ENCODE measurements around the gene SLMAP. TPM values are rescaled to one million over a fixed set of nuclear protein-coding genes. Genes with fewer than 3 reads are reported as not detected.
"Not testable (repeated sequence)": the region's sequence is repeated elsewhere in the genome, so short reads cannot be mapped to it uniquely, and the experiment has no call there.

The SLMAP gene
- total and polyA plus RNA-seq, 2 donors, result 25.8 to 36.3 TPM

DNA sequence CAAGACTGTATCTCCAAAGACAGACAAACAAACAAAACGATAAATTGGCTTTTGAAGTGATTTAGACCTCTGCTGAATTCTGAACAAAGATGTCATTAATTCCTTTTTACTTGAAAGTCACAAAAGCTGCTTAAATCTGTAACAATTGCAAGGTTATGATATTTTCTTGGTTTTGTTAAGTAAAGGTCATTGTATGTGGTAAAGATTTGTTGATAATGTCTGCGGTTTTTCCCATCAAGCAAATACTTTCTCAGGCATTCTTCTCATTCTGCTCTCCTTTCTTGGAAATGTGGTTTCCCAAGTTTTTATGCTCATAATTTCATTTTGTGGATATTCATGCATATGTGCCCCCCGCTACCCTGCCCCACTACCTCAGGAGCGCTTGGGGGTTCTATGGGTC is 116.5 kb downstream of the SLMAP start:
- no peak for DNase-seq (ENCODE audit: low read depth in 6 of 9, low spot score in 9 of 9)
- Histone ChIP-seq H3K4me1 (ENCODE audit: control insufficient read depth in 2 of 2, insufficient read depth in 2 of 2, low read length in 2 of 2) (no peaks in the 10 kb centered on the region), H3K4me3 (ENCODE audit: low read length in 2 of 2) (no peak overlapping the region), H3K27ac (ENCODE audit: low read depth in 1 of 2, low read length in 1 of 2) (no peak overlapping the region), H3K27me3 (ENCODE audit: control insufficient read depth in 2 of 2, insufficient read depth in 1 of 2, low read length in 1 of 2) (no peaks in the 10 kb centered on the region), H3K9me3 (ENCODE audit: control insufficient read depth in 2 of 2, insufficient read depth in 1 of 2, low read length in 1 of 2) (no peaks in the 10 kb centered on the region), H3K36me3 (ENCODE audit: control insufficient read depth in 2 of 2, insufficient read depth in 2 of 2, low read length in 1 of 2) (peaks cover 6 to 10% of the 10 kb centered on the region in 2 donors)
- 97% methylated on average over 4 of the region's 4 CpGs for WGBS

DNA sequence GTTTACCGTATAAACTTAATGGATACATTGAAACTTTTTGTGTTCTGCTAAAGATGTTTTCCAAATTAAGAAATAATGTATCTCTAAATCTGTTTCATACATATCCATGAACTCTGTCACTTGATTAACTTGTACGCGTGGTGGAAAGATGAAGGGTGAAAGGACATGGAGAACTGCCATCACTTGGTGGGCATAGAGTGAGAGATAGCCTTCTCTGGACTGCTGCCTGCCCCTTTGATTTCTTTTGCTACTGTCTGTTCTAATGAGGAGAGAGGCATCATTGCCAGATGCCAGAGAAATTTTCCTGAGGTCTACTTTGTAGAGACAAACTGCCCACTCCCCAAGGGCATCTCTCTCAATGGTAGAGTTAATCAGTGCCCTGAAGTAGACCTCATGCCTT is 120.5 kb downstream of the SLMAP start:
- Histone ChIP-seq H3K4me3 (ENCODE audit: low read length in 2 of 2) (no peak overlapping the region), H3K27ac (ENCODE audit: low read depth in 1 of 2, low read length in 1 of 2) (no peak overlapping the region), H3K9me3 (ENCODE audit: control insufficient read depth in 2 of 2, insufficient read depth in 1 of 2, low read length in 1 of 2) (no peaks in the 10 kb centered on the region), H3K36me3 (ENCODE audit: control insufficient read depth in 2 of 2, insufficient read depth in 2 of 2, low read length in 1 of 2) (peaks cover 2 to 3% of the 10 kb centered on the region in 2 donors), H3K4me1 (ENCODE audit: control insufficient read depth in 2 of 2, insufficient read depth in 2 of 2, low read length in 2 of 2) (no peaks in the 10 kb centered on the region), H3K27me3 (ENCODE audit: control insufficient read depth in 2 of 2, insufficient read depth in 1 of 2, low read length in 1 of 2) (no peaks in the 10 kb centered on the region)
- DNase-seq (ENCODE audit: low read depth in 6 of 9, low spot score in 9 of 9), result no peak
- over 99% methylated on average over 3 of the region's 3 CpGs for WGBS

- Histone ChIP-seq H3K36me3 (ENCODE audit: control insufficient read depth in 2 of 2, insufficient read depth in 2 of 2, low read length in 1 of 2) (peaks cover 2 to 3% of the 10 kb centered on the region in 2 donors), H3K9me3 (ENCODE audit: control insufficient read depth in 2 of 2, insufficient read depth in 1 of 2, low read length in 1 of 2) (no peaks in the 10 kb centered on the region), H3K27ac (ENCODE audit: low read depth in 1 of 2, low read length in 1 of 2) (no peak overlapping the region), H3K27me3 (ENCODE audit: control insufficient read depth in 2 of 2, insufficient read depth in 1 of 2, low read length in 1 of 2) (no peaks in the 10 kb centered on the region), H3K4me3 (ENCODE audit: low read length in 2 of 2) (no peak overlapping the region), H3K4me1 (ENCODE audit: control insufficient read depth in 2 of 2, insufficient read depth in 2 of 2, low read length in 2 of 2) (no peaks in the 10 kb centered on the region)
- no peak for DNase-seq (ENCODE audit: low read depth in 6 of 9, low spot score in 9 of 9)
- WGBS, result 98% methylated on average over 2 of the region's 2 CpGs
These were observed 121.0 kb downstream of the SLMAP start for GRCh38 chr3:57877116-57877515.

DNA sequence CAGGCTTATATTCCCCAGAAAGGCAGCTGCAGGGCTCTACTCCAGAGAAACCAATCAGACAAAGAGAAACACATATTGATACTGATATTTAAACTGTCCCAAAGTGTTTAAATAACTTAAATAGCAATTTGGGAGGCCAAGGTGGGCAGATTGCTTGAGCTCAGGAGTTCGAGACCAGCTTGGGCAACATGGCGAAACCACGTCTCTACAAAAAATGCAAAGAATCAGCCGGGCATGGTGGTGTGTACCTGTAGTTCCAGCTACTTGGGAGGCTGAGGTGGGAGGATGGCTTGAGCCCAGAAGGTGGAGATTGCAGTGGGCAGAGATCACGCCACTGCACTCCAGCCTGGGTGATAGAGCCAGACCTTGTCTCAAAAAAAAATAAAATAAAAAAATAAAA is 128.3 kb downstream of the SLMAP start:
- not testable (repeated sequence) for H3K4me3 ChIP-seq (ENCODE audit: low read length in 2 of 2); H3K4me1 ChIP-seq (ENCODE audit: control insufficient read depth in 2 of 2, insufficient read depth in 2 of 2, low read length in 2 of 2); H3K27ac ChIP-seq (ENCODE audit: low read depth in 1 of 2, low read length in 1 of 2); H3K9me3 ChIP-seq (ENCODE audit: control insufficient read depth in 2 of 2, insufficient read depth in 1 of 2, low read length in 1 of 2); H3K27me3 ChIP-seq (ENCODE audit: control insufficient read depth in 2 of 2, insufficient read depth in 1 of 2, low read length in 1 of 2); H3K36me3 ChIP-seq (ENCODE audit: control insufficient read depth in 2 of 2, insufficient read depth in 2 of 2, low read length in 1 of 2); DNase-seq (ENCODE audit: low read depth in 6 of 9, low spot score in 9 of 9)
- WGBS, result 98% methylated on average over 5 of the region's 5 CpGs

- no peak overlapping the region for H3K4me3 ChIP-seq (ENCODE audit: low read length in 2 of 2)
- no peak overlapping the region for H3K27ac ChIP-seq (ENCODE audit: low read depth in 1 of 2, low read length in 1 of 2)
These were observed 133.7 kb downstream of the SLMAP start for GRCh38 chr3:57889807-57890206.

DNA sequence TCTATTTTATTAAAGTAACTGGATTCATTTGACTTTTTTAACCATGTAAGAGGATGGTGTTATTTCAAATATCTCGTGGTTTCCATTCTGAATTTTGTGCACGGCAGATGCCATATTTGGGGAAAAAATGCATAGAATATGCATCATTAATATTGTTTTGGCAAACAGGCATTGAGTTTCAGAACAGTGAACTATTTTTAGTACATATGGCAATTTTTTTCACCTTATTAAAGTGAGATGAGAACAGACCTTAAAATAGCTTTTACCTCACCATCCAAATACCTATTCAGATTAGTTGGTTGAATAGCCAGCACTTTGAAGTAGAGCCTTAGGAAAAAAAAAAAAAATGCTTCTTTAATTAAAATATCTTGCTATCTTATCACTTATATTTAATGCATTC is 134.8 kb downstream of the SLMAP start:
- H3K27me3 ChIP-seq (ENCODE audit: control insufficient read depth in 2 of 2, insufficient read depth in 1 of 2, low read length in 1 of 2), result no peaks in the 10 kb centered on the region
- peaks cover 3 to 4% of the 10 kb centered on the region in 2 donors for H3K36me3 ChIP-seq (ENCODE audit: control insufficient read depth in 2 of 2, insufficient read depth in 2 of 2, low read length in 1 of 2)
- DNase-seq (ENCODE audit: low read depth in 6 of 9, low spot score in 9 of 9), result no peak
- no peak overlapping the region for H3K4me3 ChIP-seq (ENCODE audit: low read length in 2 of 2)
- H3K9me3 ChIP-seq (ENCODE audit: control insufficient read depth in 2 of 2, insufficient read depth in 1 of 2, low read length in 1 of 2), result no peaks in the 10 kb centered on the region
- H3K4me1 ChIP-seq (ENCODE audit: control insufficient read depth in 2 of 2, insufficient read depth in 2 of 2, low read length in 2 of 2), result no peaks in the 10 kb centered on the region
- 97% methylated on average over 2 of the region's 2 CpGs for WGBS
- H3K27ac ChIP-seq (ENCODE audit: low read depth in 1 of 2, low read length in 1 of 2), result no peak overlapping the region

More at GRCh38 chr3:57889807-57890206, 133.7 kb downstream of the SLMAP start:
- WGBS, result 94% methylated on average over 6 of the region's 6 CpGs
- H3K4me1 ChIP-seq (ENCODE audit: control insufficient read depth in 2 of 2, insufficient read depth in 2 of 2, low read length in 2 of 2), result no peaks in the 10 kb centered on the region
- DNase-seq (ENCODE audit: low read depth in 6 of 9, low spot score in 9 of 9), result no peak
- H3K9me3 ChIP-seq (ENCODE audit: control insufficient read depth in 2 of 2, insufficient read depth in 1 of 2, low read length in 1 of 2), result no peaks in the 10 kb centered on the region
- peaks cover 3 to 4% of the 10 kb centered on the region in 2 donors for H3K36me3 ChIP-seq (ENCODE audit: control insufficient read depth in 2 of 2, insufficient read depth in 2 of 2, low read length in 1 of 2)
- no peaks in the 10 kb centered on the region for H3K27me3 ChIP-seq (ENCODE audit: control insufficient read depth in 2 of 2, insufficient read depth in 1 of 2, low read length in 1 of 2)

DNA sequence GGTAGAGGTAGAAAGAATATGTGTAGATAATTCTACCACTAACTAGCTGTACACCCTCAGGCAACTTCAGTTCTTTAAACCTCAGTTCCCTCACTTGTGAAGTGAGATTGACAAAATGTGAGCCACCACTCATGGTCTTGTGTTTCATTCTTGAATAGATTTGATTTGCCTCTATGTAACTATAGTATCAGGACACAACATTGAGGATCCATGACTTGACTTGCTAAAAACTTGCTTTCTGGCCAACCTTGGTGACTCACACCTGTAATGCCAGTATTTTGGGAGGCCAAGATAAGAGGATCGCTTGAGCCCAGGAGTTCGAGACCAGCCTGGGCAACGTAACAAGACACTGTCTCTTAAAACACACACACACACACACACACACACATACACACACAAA is 136.3 kb downstream of the SLMAP start:
- no peak overlapping the region for H3K4me3 ChIP-seq (ENCODE audit: low read length in 2 of 2)
- no peaks in the 10 kb centered on the region for H3K27me3 ChIP-seq (ENCODE audit: control insufficient read depth in 2 of 2, insufficient read depth in 1 of 2, low read length in 1 of 2)
- H3K9me3 ChIP-seq (ENCODE audit: control insufficient read depth in 2 of 2, insufficient read depth in 1 of 2, low read length in 1 of 2), result no peaks in the 10 kb centered on the region
- peaks cover 5 to 10% of the 10 kb centered on the region in 2 donors for H3K36me3 ChIP-seq (ENCODE audit: control insufficient read depth in 2 of 2, insufficient read depth in 2 of 2, low read length in 1 of 2)
- WGBS, result 99% methylated on average over 3 of the region's 3 CpGs
- no peak overlapping the region for H3K27ac ChIP-seq (ENCODE audit: low read depth in 1 of 2, low read length in 1 of 2)
- DNase-seq (ENCODE audit: low read depth in 6 of 9, low spot score in 9 of 9), result no peak
- H3K4me1 ChIP-seq (ENCODE audit: control insufficient read depth in 2 of 2, insufficient read depth in 2 of 2, low read length in 2 of 2), result no peaks in the 10 kb centered on the region

DNA sequence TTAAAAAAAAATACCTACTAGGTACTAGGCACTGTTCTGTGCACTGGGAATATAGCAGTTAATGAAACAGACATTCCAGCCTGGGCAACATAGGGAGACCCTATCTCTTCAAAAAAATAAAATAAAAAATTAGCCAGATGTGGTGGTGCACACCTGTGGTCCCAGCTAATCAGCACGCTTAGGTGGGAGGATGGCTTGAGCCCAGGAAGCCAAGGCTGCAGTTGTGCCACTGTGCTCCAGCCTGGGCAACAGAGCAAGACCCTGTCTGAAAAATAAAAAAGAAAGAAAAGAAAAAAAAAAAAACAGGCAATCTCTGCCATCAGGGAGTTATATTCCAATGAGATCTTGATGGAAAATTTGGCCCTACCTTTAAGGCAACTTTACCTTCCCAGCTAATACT is 137.0 kb downstream of the SLMAP start:
- no peak overlapping the region for H3K27ac ChIP-seq (ENCODE audit: low read depth in 1 of 2, low read length in 1 of 2)
- no peak overlapping the region for H3K4me3 ChIP-seq (ENCODE audit: low read length in 2 of 2)
- no peaks in the 10 kb centered on the region for H3K27me3 ChIP-seq (ENCODE audit: control insufficient read depth in 2 of 2, insufficient read depth in 1 of 2, low read length in 1 of 2)
- 100% methylated on average over 1 of the region's 1 CpG for WGBS
- no peaks in the 10 kb centered on the region for H3K9me3 ChIP-seq (ENCODE audit: control insufficient read depth in 2 of 2, insufficient read depth in 1 of 2, low read length in 1 of 2)
- no peaks in the 10 kb centered on the region for H3K4me1 ChIP-seq (ENCODE audit: control insufficient read depth in 2 of 2, insufficient read depth in 2 of 2, low read length in 2 of 2)
- peaks cover 3 to 6% of the 10 kb centered on the region in 2 donors for H3K36me3 ChIP-seq (ENCODE audit: control insufficient read depth in 2 of 2, insufficient read depth in 2 of 2, low read length in 1 of 2)
- DNase-seq (ENCODE audit: low read depth in 6 of 9, low spot score in 9 of 9), result no peak

DNA sequence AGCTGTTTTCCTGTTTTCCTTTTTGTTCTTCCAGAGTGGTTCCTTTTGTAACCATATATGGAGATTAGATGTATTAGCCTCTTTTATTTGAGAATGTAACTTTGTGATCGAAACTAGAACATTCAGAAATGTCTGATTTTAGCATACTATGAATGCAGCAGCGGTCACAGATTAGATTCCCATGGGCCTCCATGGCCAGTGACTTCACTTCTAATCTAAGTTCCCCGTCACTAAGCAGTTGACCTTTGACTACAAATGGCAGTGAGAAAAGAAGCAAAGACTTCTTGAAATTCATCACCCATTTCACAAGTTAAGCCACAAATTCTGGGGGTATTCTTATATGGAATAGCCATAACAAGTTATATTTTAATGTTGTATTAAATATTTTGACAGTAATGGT is 137.6 kb downstream of the SLMAP start:
- no peak overlapping the region for H3K27ac ChIP-seq (ENCODE audit: low read depth in 1 of 2, low read length in 1 of 2)
- H3K4me1 ChIP-seq (ENCODE audit: control insufficient read depth in 2 of 2, insufficient read depth in 2 of 2, low read length in 2 of 2), result no peaks in the 10 kb centered on the region
- no peak overlapping the region for H3K4me3 ChIP-seq (ENCODE audit: low read length in 2 of 2)
- 97% methylated on average over 3 of the region's 3 CpGs for WGBS
- H3K36me3 ChIP-seq (ENCODE audit: control insufficient read depth in 2 of 2, insufficient read depth in 2 of 2, low read length in 1 of 2), result peaks cover 3 to 6% of the 10 kb centered on the region in 2 donors
- H3K9me3 ChIP-seq (ENCODE audit: control insufficient read depth in 2 of 2, insufficient read depth in 1 of 2, low read length in 1 of 2), result no peaks in the 10 kb centered on the region
- no peak for DNase-seq (ENCODE audit: low read depth in 6 of 9, low spot score in 9 of 9)
- H3K27me3 ChIP-seq (ENCODE audit: control insufficient read depth in 2 of 2, insufficient read depth in 1 of 2, low read length in 1 of 2), result no peaks in the 10 kb centered on the region

DNA sequence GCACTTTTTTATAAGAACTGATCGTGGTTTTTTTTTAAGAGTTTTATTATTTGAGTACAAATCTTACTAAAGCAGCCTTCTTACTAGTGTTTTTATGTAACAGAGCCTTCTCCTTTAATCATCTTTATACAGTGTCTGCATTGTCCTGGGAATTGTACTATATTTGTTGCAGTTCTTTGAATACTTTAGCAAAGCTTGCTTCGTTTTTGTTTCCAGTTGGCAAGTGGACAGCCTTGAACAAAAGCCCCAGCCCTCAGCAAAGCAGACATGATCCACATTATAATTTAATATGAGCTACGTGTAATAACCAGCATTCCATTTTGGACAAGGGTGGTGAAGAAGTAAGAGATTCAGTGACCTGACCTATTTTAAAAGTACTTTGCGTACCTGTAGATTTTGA is 139.9 kb downstream of the SLMAP start:
- WGBS, result 97% methylated on average over 4 of the region's 4 CpGs
- Histone ChIP-seq H3K4me3 (ENCODE audit: low read length in 2 of 2) (no peak overlapping the region), H3K4me1 (ENCODE audit: control insufficient read depth in 2 of 2, insufficient read depth in 2 of 2, low read length in 2 of 2) (no peaks in the 10 kb centered on the region), H3K36me3 (ENCODE audit: control insufficient read depth in 2 of 2, insufficient read depth in 2 of 2, low read length in 1 of 2) (peaks cover 6 to 8% of the 10 kb centered on the region in 2 donors), H3K27me3 (ENCODE audit: control insufficient read depth in 2 of 2, insufficient read depth in 1 of 2, low read length in 1 of 2) (no peaks in the 10 kb centered on the region), H3K27ac (ENCODE audit: low read depth in 1 of 2, low read length in 1 of 2) (no peak overlapping the region), H3K9me3 (ENCODE audit: control insufficient read depth in 2 of 2, insufficient read depth in 1 of 2, low read length in 1 of 2) (no peaks in the 10 kb centered on the region)
- no peak for DNase-seq (ENCODE audit: low read depth in 6 of 9, low spot score in 9 of 9)

Data from thymus (tissue), 11 donors.